ENCODE results near the gene STPG4. TPM values are rescaled to one million over a fixed set of nuclear protein-coding genes. Genes with fewer than 3 reads are reported as not detected.

STPG4 gene, protein sequence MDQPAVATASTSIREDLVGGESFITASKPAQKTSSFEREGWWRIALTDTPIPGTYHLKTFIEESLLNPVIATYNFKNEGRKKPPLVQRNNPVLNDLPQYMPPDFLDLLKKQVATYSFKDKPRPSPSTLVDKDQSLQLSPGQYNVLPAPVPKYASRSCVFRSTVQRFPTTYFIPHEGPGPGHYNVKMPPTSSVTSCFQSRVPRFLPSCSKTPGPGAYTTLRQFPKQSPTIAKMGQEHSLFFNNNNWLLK
- not detected for total RNA-seq

DNA sequence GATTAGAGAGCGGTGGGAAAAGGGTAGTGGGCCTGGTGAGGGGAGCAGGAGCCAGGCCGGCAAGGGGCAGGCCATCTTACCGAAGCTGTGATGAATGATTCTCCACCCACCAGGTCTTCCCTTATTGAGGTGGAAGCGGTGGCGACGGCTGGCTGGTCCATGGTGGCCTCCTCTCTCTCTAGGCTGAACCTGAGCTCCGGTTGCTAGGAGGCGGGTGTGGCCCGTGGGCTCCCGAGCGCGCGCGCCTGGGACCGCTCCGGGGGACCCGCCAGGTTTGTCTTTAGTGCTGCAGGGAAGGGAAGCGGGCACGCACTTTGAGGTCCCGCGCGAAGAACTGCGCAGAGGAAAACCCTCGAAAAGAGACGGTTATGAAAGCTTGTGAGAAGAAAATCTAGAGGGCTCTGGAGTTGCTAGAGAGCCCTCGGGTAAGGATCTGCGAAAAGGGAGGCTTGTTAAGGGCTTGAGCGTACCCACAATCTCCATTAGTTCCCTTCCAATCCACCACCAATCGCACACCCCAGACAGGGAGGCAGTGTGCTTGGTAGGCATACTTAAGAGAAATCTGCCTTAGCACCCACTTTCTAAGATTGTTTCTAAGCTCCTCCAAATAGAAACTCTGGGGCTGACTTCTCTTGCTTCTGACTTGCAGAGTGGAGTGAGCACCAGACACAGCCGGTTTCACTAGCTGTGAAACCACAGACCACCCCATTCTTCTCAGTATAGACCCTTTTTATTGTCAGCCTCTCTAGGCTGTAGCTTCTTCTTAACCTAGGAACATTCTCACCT is at the start of gene STPG4:
STPG4 (minus strand) TSS at position 218 of the 786 bp plus-strand sequence; CDS start at position 161, 57 bp downstream.
- Histone ChIP-seq H3K27me3 (ENCODE audit: control insufficient read depth in 3 of 3, insufficient read depth in 3 of 3, low read length in 3 of 3) (no peaks in the 10 kb centered on the region), H3K9me3 (ENCODE audit: control insufficient read depth in 3 of 3, low read length in 3 of 3) (no peaks in the 10 kb centered on the region), H3K9ac (ENCODE audit: low read depth in 1 of 3, low read length in 3 of 3) (no peak within 1 kb of the TSS), H3K4me3 (ENCODE audit: low read length in 3 of 3) (no peak within 1 kb of the TSS), H3K36me3 (ENCODE audit: control insufficient read depth in 3 of 3, insufficient read depth in 3 of 3, low read length in 3 of 3) (peaks cover 10 to 12% (median 10%) of the 10 kb centered on the region in 3 donors), H3K27ac (ENCODE audit: low read depth, low read length) (no peak within 1 kb of the TSS), H3K4me1 (ENCODE audit: control insufficient read depth in 3 of 3, insufficient read depth in 3 of 3, low read length in 3 of 3) (no peaks in the 10 kb centered on the region)

DNA sequence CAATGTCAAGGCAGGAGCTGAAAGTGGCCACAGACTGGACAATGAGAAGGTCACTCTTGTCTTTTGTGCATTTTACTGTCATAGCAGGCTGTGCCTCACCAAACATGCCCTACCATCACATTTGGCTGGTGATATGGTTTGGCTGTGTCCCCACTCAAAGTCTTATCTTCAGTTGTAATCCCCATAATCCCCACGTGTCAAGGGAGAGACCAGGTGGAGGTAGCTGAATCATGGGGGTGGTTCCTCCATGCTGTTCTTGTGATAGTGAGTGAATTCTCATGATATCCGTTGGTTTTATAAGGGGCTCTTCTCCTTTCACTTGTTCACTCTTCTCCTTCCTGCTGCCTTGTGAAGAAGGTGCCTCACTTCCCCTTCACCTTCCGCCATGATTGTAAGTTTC is 49.6 kb upstream of the STPG4 start:
- Histone ChIP-seq H3K36me3 (ENCODE audit: control insufficient read depth in 3 of 3, insufficient read depth in 3 of 3, low read length in 3 of 3) (no peaks in the 10 kb centered on the region), H3K27ac (ENCODE audit: low read depth, low read length) (no peak overlapping the region), H3K4me3 (ENCODE audit: low read length in 3 of 3) (no peak overlapping the region), H3K4me1 (ENCODE audit: control insufficient read depth in 3 of 3, insufficient read depth in 3 of 3, low read length in 3 of 3) (no peaks in the 10 kb centered on the region), H3K9ac (ENCODE audit: low read depth in 1 of 3, low read length in 3 of 3) (no peak overlapping the region), H3K9me3 (ENCODE audit: control insufficient read depth in 3 of 3, low read length in 3 of 3) (no peaks in the 10 kb centered on the region), H3K27me3 (ENCODE audit: control insufficient read depth in 3 of 3, insufficient read depth in 3 of 3, low read length in 3 of 3) (no peaks in the 10 kb centered on the region)

DNA sequence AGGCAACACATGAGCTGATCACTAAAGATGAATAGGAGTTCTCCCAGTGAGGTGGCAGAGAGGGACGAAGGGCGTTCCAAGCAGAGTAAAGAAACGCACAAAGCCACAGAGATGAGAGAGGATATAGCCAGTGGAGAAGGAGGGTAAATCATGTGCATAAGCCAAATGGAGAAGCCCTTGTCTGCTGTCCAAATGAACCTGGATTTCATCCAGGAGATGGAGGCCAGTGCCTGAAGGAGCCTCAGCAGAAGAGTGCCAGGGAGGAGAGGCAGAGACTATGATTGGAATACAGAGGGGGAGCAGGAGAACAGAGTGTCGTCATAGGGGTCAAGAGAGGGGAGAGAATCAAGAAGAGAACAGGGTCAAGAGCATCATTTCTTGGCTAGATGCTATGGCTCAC is 48.9 kb upstream of the STPG4 start:
- Histone ChIP-seq H3K4me3 (ENCODE audit: low read length in 3 of 3) (no peak overlapping the region), H3K4me1 (ENCODE audit: control insufficient read depth in 3 of 3, insufficient read depth in 3 of 3, low read length in 3 of 3) (no peaks in the 10 kb centered on the region), H3K27me3 (ENCODE audit: control insufficient read depth in 3 of 3, insufficient read depth in 3 of 3, low read length in 3 of 3) (no peaks in the 10 kb centered on the region)

DNA sequence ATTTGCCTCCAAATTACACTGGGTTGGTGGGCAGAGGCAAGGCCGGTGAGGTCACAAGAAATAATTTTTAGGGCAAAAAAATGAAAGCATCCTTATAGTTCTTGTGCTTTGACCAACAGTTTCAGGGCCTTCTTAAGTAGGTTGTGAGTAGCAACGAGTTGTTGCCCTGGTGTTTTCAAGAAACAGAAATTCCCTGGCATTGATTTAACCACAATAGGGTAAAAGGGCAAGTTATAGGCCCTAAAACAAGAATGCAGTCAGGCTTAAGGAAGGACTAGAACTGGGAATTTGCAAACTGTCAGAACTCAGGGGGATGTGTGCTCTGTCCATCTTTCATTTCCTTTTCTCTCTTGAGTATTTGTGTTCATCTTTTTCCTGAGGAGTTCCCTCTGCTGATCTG is 46.1 kb upstream of the STPG4 start:
- Histone ChIP-seq H3K27me3 (ENCODE audit: control insufficient read depth in 3 of 3, insufficient read depth in 3 of 3, low read length in 3 of 3) (no peaks in the 10 kb centered on the region), H3K36me3 (ENCODE audit: control insufficient read depth in 3 of 3, insufficient read depth in 3 of 3, low read length in 3 of 3) (no peaks in the 10 kb centered on the region), H3K9me3 (ENCODE audit: control insufficient read depth in 3 of 3, low read length in 3 of 3) (no peaks in the 10 kb centered on the region), H3K4me3 (ENCODE audit: low read length in 3 of 3) (no peak overlapping the region), H3K9ac (ENCODE audit: low read depth in 1 of 3, low read length in 3 of 3) (no peak overlapping the region), H3K27ac (ENCODE audit: low read depth, low read length) (no peak overlapping the region), H3K4me1 (ENCODE audit: control insufficient read depth in 3 of 3, insufficient read depth in 3 of 3, low read length in 3 of 3) (no peaks in the 10 kb centered on the region)

More for the DNA sequence above, 48.9 kb upstream of the STPG4 start:
- H3K36me3 ChIP-seq (ENCODE audit: control insufficient read depth in 3 of 3, insufficient read depth in 3 of 3, low read length in 3 of 3) = no peaks in the 10 kb centered on the region
- no peak overlapping the region for H3K9ac ChIP-seq (ENCODE audit: low read depth in 1 of 3, low read length in 3 of 3)
- no peak overlapping the region for H3K27ac ChIP-seq (ENCODE audit: low read depth, low read length)
- no peaks in the 10 kb centered on the region for H3K9me3 ChIP-seq (ENCODE audit: control insufficient read depth in 3 of 3, low read length in 3 of 3)

DNA sequence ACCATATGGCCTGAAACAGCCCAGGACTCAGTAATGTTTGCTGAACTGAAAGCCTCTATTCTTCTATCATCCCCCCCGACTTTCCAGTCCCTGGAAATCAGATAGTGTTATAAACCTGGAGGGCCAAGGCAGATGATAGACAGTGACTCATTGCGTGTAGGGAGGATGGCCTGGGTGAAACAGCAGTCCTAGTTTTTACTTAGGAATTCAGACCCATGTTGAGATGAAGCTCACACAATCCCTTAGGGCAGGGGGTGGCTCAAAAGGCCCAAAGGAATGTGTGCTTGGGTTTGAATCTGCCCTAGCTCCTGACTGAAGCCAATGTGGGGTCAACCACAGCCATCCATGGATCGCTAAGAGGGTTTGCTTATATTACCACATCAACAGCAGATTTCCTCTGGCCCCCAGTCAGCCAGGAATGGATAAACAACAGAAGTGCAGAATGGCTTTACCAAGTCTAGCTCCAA is 43.9 kb upstream of the STPG4 start:
- Histone ChIP-seq H3K36me3 (ENCODE audit: control insufficient read depth in 3 of 3, insufficient read depth in 3 of 3, low read length in 3 of 3) (no peaks in the 10 kb centered on the region), H3K9ac (ENCODE audit: low read depth in 1 of 3, low read length in 3 of 3) (no peak overlapping the region), H3K9me3 (ENCODE audit: control insufficient read depth in 3 of 3, low read length in 3 of 3) (no peaks in the 10 kb centered on the region), H3K4me3 (ENCODE audit: low read length in 3 of 3) (no peak overlapping the region), H3K27me3 (ENCODE audit: control insufficient read depth in 3 of 3, insufficient read depth in 3 of 3, low read length in 3 of 3) (no peaks in the 10 kb centered on the region), H3K4me1 (ENCODE audit: control insufficient read depth in 3 of 3, insufficient read depth in 3 of 3, low read length in 3 of 3) (peaks cover 1 to 7% (median 6%) of the 10 kb centered on the region in 3 donors), H3K27ac (ENCODE audit: low read depth, low read length) (no peak overlapping the region)

DNA sequence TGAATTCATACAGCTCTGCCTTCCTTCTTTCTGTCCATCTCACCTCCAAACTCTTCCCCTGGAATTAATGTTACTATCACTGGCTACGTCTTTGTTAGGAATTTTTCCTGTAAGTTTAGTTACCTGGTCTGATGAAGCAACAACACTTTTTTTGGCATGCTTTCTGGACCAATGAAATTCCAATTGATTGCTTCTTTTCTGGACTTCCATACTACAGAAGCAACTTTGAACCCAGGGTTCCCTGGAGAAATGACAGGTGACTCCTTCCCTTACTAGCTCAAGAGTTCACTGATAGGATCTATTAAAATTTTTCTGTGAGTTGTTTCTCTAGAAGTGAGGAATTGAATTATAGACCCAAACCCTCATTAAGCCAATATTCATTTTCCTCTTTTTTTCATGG is 41.4 kb upstream of the STPG4 start:
- peaks cover 19 to 32% (median 21%) of the 10 kb centered on the region in 3 donors for H3K4me1 ChIP-seq (ENCODE audit: control insufficient read depth in 3 of 3, insufficient read depth in 3 of 3, low read length in 3 of 3)
- H3K9me3 ChIP-seq (ENCODE audit: control insufficient read depth in 3 of 3, low read length in 3 of 3) = no peaks in the 10 kb centered on the region
- no peak overlapping the region for H3K9ac ChIP-seq (ENCODE audit: low read depth in 1 of 3, low read length in 3 of 3)
- no peak overlapping the region for H3K4me3 ChIP-seq (ENCODE audit: low read length in 3 of 3)
- no peak overlapping the region for H3K27ac ChIP-seq (ENCODE audit: low read depth, low read length)
- no peaks in the 10 kb centered on the region for H3K27me3 ChIP-seq (ENCODE audit: control insufficient read depth in 3 of 3, insufficient read depth in 3 of 3, low read length in 3 of 3)
- H3K36me3 ChIP-seq (ENCODE audit: control insufficient read depth in 3 of 3, insufficient read depth in 3 of 3, low read length in 3 of 3) = no peaks in the 10 kb centered on the region

DNA sequence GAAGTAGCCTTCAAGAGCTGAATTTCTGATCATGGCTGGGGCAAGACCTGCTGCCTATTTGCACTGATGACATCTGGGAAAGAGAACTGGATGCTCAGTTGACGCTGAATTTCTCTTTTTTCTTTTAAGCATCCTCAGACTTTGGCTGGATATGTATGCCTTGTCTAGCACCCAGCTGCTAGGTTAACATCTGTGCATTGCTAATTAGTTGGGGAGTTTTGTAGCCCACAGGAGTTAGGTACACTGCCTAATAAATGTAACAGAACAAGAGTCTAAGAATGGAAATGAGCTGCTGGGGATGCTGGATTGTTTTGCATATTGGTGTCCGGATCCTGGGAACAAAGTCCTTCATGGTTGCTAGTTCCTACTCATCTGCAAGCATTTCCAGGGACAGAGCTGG is 40.9 kb upstream of the STPG4 start:
- no peak overlapping the region for H3K9ac ChIP-seq (ENCODE audit: low read depth in 1 of 3, low read length in 3 of 3)
- no peaks in the 10 kb centered on the region for H3K9me3 ChIP-seq (ENCODE audit: control insufficient read depth in 3 of 3, low read length in 3 of 3)
- no peak overlapping the region for H3K4me3 ChIP-seq (ENCODE audit: low read length in 3 of 3)
- no peaks in the 10 kb centered on the region for H3K36me3 ChIP-seq (ENCODE audit: control insufficient read depth in 3 of 3, insufficient read depth in 3 of 3, low read length in 3 of 3)
- no peak overlapping the region for H3K27ac ChIP-seq (ENCODE audit: low read depth, low read length)
- H3K4me1 ChIP-seq (ENCODE audit: control insufficient read depth in 3 of 3, insufficient read depth in 3 of 3, low read length in 3 of 3) = peaks cover 21 to 36% (median 24%) of the 10 kb centered on the region in 3 donors
- no peaks in the 10 kb centered on the region for H3K27me3 ChIP-seq (ENCODE audit: control insufficient read depth in 3 of 3, insufficient read depth in 3 of 3, low read length in 3 of 3)

DNA sequence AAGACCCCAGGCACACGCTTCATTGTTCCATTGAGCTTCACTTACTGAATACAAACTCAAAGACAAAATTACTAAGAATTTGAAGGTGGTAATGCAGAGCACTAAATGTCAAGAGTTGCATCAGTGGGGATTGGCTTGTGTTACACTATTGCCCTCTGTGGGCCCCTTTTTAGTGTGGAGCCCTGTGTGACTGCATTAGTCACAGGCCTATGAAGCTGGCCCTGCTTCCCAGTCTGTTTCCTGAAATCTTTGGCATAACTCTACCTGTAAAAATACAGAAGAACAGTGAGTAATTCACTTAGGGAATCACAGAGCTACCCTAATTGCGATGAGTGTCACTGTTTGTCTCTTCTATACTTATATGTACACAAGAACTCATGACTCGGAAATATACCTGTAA is 40.0 kb upstream of the STPG4 start:
- H3K9me3 ChIP-seq (ENCODE audit: control insufficient read depth in 3 of 3, low read length in 3 of 3) = no peaks in the 10 kb centered on the region
- H3K9ac ChIP-seq (ENCODE audit: low read depth in 1 of 3, low read length in 3 of 3) = no peak overlapping the region
- no peak overlapping the region for H3K27ac ChIP-seq (ENCODE audit: low read depth, low read length)
- peaks cover 21 to 36% (median 24%) of the 10 kb centered on the region in 3 donors for H3K4me1 ChIP-seq (ENCODE audit: control insufficient read depth in 3 of 3, insufficient read depth in 3 of 3, low read length in 3 of 3)
- H3K4me3 ChIP-seq (ENCODE audit: low read length in 3 of 3) = no peak overlapping the region
- H3K36me3 ChIP-seq (ENCODE audit: control insufficient read depth in 3 of 3, insufficient read depth in 3 of 3, low read length in 3 of 3) = no peaks in the 10 kb centered on the region
- no peaks in the 10 kb centered on the region for H3K27me3 ChIP-seq (ENCODE audit: control insufficient read depth in 3 of 3, insufficient read depth in 3 of 3, low read length in 3 of 3)

DNA sequence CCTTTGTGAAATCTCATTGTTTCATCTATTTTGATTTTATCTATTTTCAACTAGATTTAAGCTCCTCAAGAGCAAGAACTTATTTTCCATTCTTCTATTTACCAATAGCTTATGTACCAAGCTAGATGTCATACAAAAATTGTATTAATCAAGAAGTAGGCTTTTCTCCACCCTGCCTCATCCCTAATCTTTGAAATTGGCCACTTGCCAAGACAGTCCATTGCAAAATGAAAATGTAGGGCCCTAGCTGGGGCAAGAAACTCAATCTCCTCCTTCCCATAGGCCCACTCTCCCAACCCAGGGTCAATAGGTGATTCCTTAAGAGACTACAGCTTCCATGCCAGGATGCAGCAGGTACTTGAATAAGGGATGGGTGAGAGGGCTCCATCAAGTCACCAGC is 39.3 kb upstream of the STPG4 start:
- H3K27me3 ChIP-seq (ENCODE audit: control insufficient read depth in 3 of 3, insufficient read depth in 3 of 3, low read length in 3 of 3) = no peaks in the 10 kb centered on the region
- H3K27ac ChIP-seq (ENCODE audit: low read depth, low read length) = no peak overlapping the region
- H3K4me1 ChIP-seq (ENCODE audit: control insufficient read depth in 3 of 3, insufficient read depth in 3 of 3, low read length in 3 of 3) = peaks cover 21 to 36% (median 24%) of the 10 kb centered on the region in 3 donors
- no peaks in the 10 kb centered on the region for H3K9me3 ChIP-seq (ENCODE audit: control insufficient read depth in 3 of 3, low read length in 3 of 3)
- H3K36me3 ChIP-seq (ENCODE audit: control insufficient read depth in 3 of 3, insufficient read depth in 3 of 3, low read length in 3 of 3) = no peaks in the 10 kb centered on the region
- no peak overlapping the region for H3K9ac ChIP-seq (ENCODE audit: low read depth in 1 of 3, low read length in 3 of 3)
- H3K4me3 ChIP-seq (ENCODE audit: low read length in 3 of 3) = no peak overlapping the region

DNA sequence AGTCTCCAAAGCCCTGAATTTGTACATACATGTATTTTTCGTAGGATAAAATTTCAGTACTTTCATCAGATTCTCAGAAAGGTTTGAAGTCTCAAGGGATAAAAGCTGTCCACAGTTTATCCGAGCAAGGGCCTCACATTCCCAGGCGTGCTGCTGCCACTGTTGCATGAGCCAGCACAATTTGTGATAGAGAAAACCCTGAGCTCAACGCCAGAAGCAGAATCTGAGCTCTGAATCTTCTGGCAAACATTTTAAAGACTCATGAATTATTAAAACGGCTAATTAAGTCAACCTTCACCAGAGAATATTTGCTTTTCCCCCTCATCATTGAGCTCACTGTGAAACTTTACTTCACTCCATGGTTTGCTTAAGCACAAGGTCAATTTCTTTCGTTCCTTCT is 38.5 kb upstream of the STPG4 start:
- H3K4me1 ChIP-seq (ENCODE audit: control insufficient read depth in 3 of 3, insufficient read depth in 3 of 3, low read length in 3 of 3) = peaks cover 21 to 36% (median 24%) of the 10 kb centered on the region in 3 donors
- H3K9me3 ChIP-seq (ENCODE audit: control insufficient read depth in 3 of 3, low read length in 3 of 3) = no peaks in the 10 kb centered on the region
- no peak overlapping the region for H3K27ac ChIP-seq (ENCODE audit: low read depth, low read length)
- H3K27me3 ChIP-seq (ENCODE audit: control insufficient read depth in 3 of 3, insufficient read depth in 3 of 3, low read length in 3 of 3) = no peaks in the 10 kb centered on the region
- no peak overlapping the region for H3K4me3 ChIP-seq (ENCODE audit: low read length in 3 of 3)
- H3K36me3 ChIP-seq (ENCODE audit: control insufficient read depth in 3 of 3, insufficient read depth in 3 of 3, low read length in 3 of 3) = no peaks in the 10 kb centered on the region
- no peak overlapping the region for H3K9ac ChIP-seq (ENCODE audit: low read depth in 1 of 3, low read length in 3 of 3)
